IgD-negative memory B cell (primary cell): Measurements from ENCODE around the gene STEAP2. TPM values are rescaled to one million over a fixed set of nuclear protein-coding genes. Genes with fewer than 3 reads are reported as not detected.

Source experiments
- H3K27ac Mint-ChIP-seq, 3 donors: one replicate each; pipeline ENCODE4 v1.8.0; 2020 to 2022; ENCODE audit warnings: mild to moderate bottlenecking in 3 of 3, mixed read lengths in 3 of 3, moderate library complexity in 1 of 3
- H3K27me3 Mint-ChIP-seq: one replicate; pipeline ENCODE4 v1.8.0; 2021; ENCODE audit warnings: mixed read lengths
- H3K36me3 Mint-ChIP-seq: one replicate; pipeline ENCODE4 v1.8.0; 2020; ENCODE audit warnings: mild to moderate bottlenecking, mixed read lengths
- H3K4me1 Mint-ChIP-seq, 3 donors: one replicate each; pipeline ENCODE4 v1.8.0; 2020 to 2022; ENCODE audit warnings: mixed read lengths in 3 of 3, mild to moderate bottlenecking in 1 of 3
- H3K4me3 Mint-ChIP-seq, 4 donors: one replicate each; pipeline ENCODE4 v1.8.0; 2020 to 2022; ENCODE audit warnings: mild to moderate bottlenecking in 4 of 4, mixed read lengths in 4 of 4, moderate library complexity in 3 of 4
- H3K9me3 Mint-ChIP-seq, 3 donors: one replicate each; pipeline ENCODE4 v1.8.0; 2020 to 2021; ENCODE audit warnings: mixed read lengths in 3 of 3, mild to moderate bottlenecking in 1 of 3
- polyA plus RNA-seq: library from polyadenylated mRNA; unstranded; fragments of 300-500 nt; fragmentation: Illumina TruSeq; gene quantifications from one replicate; pipeline ENCODE4 v1.2.3, GENCODE V29; 2021

The STEAP2 gene
- polyA plus RNA-seq, 1 donor from 2014 or later = not detected

DNA sequence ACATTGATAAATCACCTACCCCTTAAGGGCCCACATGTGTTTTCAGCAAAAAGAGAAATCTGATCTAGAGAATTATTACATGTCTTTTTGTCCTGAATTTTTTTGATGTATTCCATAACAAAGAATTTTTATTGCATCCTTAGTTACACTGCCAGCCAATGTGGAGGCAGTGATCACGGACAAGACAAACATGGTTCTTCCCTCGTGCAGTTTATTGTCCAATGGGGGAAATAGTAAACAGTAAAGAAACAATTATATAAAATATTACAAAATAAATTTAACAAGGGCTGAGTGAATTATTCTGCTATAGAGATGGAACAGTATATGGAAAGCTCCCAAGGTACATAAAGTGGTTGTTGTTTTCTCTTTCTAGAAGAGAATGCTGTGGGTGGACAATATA is 2.0 kb downstream of the STEAP2 start:
- Mint-ChIP-seq H3K4me3 (no peak overlapping the region), H3K27me3 (peaks cover 14% of the 10 kb centered on the region), H3K27ac (no peak overlapping the region), H3K36me3 (no peaks in the 10 kb centered on the region), H3K9me3 (no peaks in the 10 kb centered on the region), H3K4me1 (peaks cover 0 to 5% (median 0%) of the 10 kb centered on the region in 3 donors)

DNA sequence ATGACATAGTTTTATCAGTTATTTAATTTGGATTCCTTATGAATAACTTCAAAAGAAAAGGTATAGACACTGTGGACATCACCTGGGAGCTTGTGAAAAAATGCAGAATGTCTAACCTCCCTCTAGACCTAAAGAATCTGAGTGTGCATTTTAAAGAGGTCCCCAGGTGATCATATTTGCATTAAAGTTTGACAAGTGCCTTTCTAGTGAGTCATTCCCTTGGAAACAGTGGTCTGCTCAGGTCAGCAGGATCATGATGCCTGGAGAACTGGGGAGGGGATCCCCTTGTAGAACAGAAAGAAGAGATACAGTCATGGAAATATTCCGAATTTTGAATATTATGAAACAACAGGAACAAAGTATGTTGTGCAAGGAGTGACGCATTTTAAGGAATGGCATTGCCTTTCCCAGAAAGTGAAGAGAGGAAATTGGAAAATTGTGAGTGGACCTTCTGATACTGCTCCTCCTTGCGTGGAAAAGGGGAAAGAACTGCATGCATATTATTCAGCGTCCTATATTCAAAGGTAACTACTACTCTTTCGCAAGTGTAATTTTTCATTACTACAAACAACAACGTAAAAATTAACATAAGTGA is 4.6 kb downstream of the STEAP2 start:
- Mint-ChIP-seq H3K27ac (no peak overlapping the region), H3K36me3 (peaks cover 1% of the 10 kb centered on the region), H3K4me1 (no peaks in the 10 kb centered on the region), H3K27me3 (peaks cover 13% of the 10 kb centered on the region), H3K4me3 (no peak overlapping the region), H3K9me3 (no peaks in the 10 kb centered on the region)

DNA sequence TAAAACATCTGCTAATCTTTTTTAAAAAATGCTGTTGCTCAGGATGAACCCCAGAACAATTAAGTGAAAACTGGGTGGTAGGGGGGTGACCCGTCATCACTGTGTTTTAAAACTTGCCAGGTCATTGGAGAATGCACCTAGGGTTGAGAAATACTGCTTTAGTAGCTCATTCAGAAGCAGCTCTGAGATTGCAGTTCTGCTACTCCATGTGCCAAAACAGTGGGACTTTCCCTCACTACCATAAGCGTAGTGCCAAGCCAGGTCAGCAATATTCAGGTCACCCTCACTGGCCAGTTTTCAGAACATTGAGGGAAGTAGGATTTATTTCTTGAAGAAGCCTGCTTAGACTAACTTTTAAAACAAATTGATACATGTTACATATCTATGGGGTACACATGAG is 5.2 kb downstream of the STEAP2 start:
- peaks cover 16% of the 10 kb centered on the region for H3K27me3 Mint-ChIP-seq
- no peaks in the 10 kb centered on the region for H3K4me1 Mint-ChIP-seq
- H3K4me3 Mint-ChIP-seq = no peak overlapping the region
- no peak overlapping the region for H3K27ac Mint-ChIP-seq
- peaks cover 1% of the 10 kb centered on the region for H3K36me3 Mint-ChIP-seq
- no peaks in the 10 kb centered on the region for H3K9me3 Mint-ChIP-seq

DNA sequence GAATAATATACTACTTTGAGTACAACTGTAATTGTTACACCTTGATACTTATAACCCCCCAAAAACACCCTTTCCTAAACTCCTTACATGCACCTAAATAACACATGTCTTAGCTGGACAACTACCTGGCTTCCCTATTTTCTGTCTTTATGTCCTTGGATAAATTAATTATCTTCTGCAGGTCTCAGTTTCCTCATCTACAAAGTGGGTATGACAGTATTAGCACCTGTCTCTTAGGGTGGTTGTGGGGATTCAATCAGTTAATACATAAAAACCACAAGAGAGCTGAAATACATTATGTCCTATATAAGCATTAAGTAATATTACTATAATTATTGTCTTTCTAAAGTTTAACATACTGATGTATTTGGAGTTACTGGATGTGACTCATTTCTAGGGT is 10.8 kb downstream of the STEAP2 start:
- Mint-ChIP-seq H3K4me3 (no peak overlapping the region), H3K9me3 (no peaks in the 10 kb centered on the region), H3K4me1 (no peaks in the 10 kb centered on the region), H3K27ac (no peak overlapping the region), H3K27me3 (peaks cover 22% of the 10 kb centered on the region), H3K36me3 (peaks cover 1% of the 10 kb centered on the region)

DNA sequence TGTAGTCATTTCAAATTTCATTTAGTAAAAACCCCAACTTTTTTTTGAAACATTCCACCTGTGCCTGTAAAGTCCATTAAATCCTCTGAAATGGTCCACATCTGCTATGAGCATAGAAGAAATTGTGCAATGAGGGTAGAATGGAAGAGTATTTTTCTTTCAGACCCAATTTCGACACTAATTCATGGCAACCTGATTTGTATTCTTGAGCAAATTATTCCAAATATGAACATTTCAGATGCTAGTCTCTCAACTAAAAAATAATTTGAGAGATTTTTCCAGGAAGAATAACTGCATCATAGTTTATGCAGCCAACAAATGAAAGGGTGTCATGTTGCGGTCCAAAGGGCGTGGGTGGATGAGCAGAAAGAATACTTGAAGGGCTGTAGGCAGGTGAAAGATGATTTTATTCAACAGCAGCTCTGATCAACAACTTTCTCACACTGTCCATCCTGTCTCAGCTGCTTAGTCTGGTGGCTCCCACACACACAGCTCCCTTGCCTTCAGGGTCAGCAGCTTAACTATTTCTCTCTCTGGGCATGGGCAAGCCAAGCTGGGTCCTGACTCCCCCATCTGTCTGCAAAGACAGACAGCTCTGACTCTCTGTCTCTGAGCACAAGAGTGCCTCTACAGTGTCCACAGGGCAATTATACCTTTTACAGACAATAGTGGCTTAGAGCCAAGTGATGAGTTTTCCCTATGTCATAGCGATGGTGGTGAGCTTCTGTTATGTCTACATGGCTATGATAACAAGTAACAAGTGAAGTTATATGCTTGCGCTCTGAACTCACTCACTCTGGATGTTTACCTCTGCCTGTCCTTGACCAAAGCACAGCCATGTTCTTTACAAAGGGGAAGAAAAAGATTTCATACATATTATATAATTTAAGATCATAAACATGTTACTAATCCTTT is 11.5 kb downstream of the STEAP2 start:
- H3K27me3 Mint-ChIP-seq = peaks cover 20% of the 10 kb centered on the region
- no peak overlapping the region for H3K27ac Mint-ChIP-seq
- no peaks in the 10 kb centered on the region for H3K9me3 Mint-ChIP-seq
- no peaks in the 10 kb centered on the region for H3K4me1 Mint-ChIP-seq
- no peak overlapping the region for H3K4me3 Mint-ChIP-seq
- peaks cover 1% of the 10 kb centered on the region for H3K36me3 Mint-ChIP-seq

DNA sequence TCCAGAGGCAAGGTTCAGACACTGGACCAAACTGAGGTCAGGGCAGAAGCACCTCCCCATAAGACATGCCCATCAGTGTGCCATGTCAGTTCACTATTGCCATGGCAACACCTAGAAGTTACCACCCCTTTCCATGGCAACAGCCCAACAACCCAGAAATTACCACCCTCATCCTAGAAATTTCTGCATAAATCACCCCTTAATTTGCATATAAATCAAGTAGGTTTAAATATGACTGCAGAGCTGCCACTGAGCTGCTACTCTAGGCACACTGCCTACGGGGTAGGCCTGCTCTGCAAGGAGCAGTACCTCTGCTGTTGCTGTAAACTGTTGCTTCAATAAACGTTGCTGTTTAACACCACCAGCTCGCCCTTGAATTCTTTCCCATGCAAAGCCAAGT is 12.7 kb downstream of the STEAP2 start:
- H3K27ac Mint-ChIP-seq = no peak overlapping the region
- peaks cover 1% of the 10 kb centered on the region for H3K36me3 Mint-ChIP-seq
- H3K4me1 Mint-ChIP-seq = no peaks in the 10 kb centered on the region
- no peaks in the 10 kb centered on the region for H3K9me3 Mint-ChIP-seq
- H3K27me3 Mint-ChIP-seq = peaks cover 21% of the 10 kb centered on the region
- no peak overlapping the region for H3K4me3 Mint-ChIP-seq

DNA sequence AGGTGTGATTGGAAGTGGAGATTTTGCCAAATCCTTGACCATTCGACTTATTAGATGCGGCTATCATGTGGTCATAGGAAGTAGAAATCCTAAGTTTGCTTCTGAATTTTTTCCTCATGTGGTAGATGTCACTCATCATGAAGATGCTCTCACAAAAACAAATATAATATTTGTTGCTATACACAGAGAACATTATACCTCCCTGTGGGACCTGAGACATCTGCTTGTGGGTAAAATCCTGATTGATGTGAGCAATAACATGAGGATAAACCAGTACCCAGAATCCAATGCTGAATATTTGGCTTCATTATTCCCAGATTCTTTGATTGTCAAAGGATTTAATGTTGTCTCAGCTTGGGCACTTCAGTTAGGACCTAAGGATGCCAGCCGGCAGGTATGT is 13.6 kb downstream of the STEAP2 start:
- no peaks in the 10 kb centered on the region for H3K4me1 Mint-ChIP-seq
- no peaks in the 10 kb centered on the region for H3K36me3 Mint-ChIP-seq
- H3K9me3 Mint-ChIP-seq = no peaks in the 10 kb centered on the region
- peaks cover 20% of the 10 kb centered on the region for H3K27me3 Mint-ChIP-seq
- no peak overlapping the region for H3K27ac Mint-ChIP-seq
- H3K4me3 Mint-ChIP-seq = no peak overlapping the region

DNA sequence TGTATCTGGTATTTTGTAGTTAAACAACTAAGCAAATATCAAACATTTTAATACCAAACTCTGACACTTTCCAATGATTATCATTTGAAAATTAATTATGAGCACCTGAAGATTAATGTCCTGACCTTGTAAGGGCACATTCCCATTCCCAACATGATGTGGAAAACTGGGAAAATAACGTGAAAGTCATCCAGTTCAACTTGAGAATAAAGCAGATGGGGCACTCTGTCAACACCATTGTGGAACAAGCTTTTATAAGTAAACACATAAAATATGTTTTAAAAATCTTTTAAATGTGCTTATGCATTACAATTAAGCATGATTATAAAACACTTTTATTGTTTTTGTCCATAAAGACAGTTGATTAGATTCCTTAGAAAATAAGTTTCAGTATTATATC is 14.1 kb downstream of the STEAP2 start:
- Mint-ChIP-seq H3K4me3 (no peak overlapping the region), H3K27ac (no peak overlapping the region), H3K27me3 (peaks cover 16% of the 10 kb centered on the region), H3K36me3 (no peaks in the 10 kb centered on the region), H3K4me1 (no peaks in the 10 kb centered on the region), H3K9me3 (no peaks in the 10 kb centered on the region)

DNA sequence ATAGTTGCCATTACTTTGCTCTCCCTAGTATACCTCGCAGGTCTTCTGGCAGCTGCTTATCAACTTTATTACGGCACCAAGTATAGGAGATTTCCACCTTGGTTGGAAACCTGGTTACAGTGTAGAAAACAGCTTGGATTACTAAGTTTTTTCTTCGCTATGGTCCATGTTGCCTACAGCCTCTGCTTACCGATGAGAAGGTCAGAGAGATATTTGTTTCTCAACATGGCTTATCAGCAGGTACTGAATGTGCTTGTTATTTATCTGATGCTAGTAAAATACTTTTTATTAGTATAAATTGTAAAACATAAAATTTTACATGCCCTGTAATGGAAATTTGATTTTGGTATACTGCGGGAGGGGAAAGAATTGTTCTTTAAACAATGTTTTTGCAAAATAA is 15.7 kb downstream of the STEAP2 start:
- H3K27ac Mint-ChIP-seq = no peak overlapping the region
- H3K9me3 Mint-ChIP-seq = no peaks in the 10 kb centered on the region
- no peaks in the 10 kb centered on the region for H3K36me3 Mint-ChIP-seq
- H3K27me3 Mint-ChIP-seq = peaks cover 10% of the 10 kb centered on the region
- H3K4me3 Mint-ChIP-seq = no peak overlapping the region
- H3K4me1 Mint-ChIP-seq = no peaks in the 10 kb centered on the region

DNA sequence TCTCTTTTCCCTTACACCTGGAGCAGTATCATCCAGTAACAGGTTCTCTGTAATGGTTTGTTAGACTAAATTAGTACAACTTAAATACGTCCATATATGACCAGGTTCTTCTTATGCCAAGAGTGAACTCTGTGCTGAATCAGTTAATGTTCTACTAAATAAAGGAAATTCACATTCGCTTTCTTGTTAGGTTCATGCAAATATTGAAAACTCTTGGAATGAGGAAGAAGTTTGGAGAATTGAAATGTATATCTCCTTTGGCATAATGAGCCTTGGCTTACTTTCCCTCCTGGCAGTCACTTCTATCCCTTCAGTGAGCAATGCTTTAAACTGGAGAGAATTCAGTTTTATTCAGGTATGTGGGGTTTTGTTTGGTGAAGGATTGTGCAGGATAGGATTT is 18.1 kb downstream of the STEAP2 start:
- Mint-ChIP-seq H3K9me3 (no peaks in the 10 kb centered on the region), H3K27ac (no peak overlapping the region), H3K4me3 (no peak overlapping the region), H3K27me3 (peaks cover 5% of the 10 kb centered on the region), H3K36me3 (no peaks in the 10 kb centered on the region), H3K4me1 (no peaks in the 10 kb centered on the region)

DNA sequence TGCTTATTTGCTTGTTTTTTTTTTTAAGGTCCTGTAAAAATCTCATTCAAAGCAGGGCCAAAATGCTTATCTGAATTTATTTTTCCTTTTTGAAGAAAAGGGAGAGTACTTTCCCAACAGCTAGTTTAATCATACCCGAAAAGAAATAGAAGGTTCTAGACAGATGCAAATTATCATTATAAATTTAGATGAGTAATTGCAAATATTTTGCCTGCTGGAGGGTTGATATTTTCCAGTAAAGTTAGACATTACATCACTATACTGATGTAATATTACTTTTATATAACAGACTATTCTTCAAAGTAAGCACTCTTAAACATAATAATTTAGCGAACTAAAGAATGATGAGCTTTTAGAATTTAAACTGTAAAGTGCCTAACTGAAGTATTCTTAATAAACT is 19.3 kb downstream of the STEAP2 start:
- Mint-ChIP-seq H3K27ac (no peak overlapping the region), H3K4me1 (no peaks in the 10 kb centered on the region), H3K36me3 (no peaks in the 10 kb centered on the region), H3K27me3 (peaks cover 3% of the 10 kb centered on the region), H3K9me3 (no peaks in the 10 kb centered on the region), H3K4me3 (no peak overlapping the region)

DNA sequence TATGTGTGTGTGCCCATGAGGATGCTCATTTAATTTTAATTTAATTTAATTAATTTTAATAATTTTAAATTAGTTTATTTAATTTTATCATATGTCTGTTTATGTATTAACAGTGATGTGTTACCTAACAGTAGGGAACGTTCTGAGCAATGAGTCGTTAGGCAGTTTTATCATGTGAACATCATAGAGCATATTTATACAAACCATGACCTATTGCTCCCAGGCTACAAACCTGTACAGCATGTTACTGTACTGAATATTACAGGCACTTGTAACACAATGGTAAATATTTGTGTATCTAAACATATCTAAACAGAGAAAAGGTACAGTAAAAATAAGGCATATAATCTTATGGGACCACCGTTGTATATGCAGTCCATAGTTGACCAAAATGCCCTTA is 19.8 kb downstream of the STEAP2 start:
- peaks cover 3% of the 10 kb centered on the region for H3K27me3 Mint-ChIP-seq
- H3K27ac Mint-ChIP-seq = no peak overlapping the region
- H3K9me3 Mint-ChIP-seq = no peaks in the 10 kb centered on the region
- H3K4me1 Mint-ChIP-seq = no peaks in the 10 kb centered on the region
- no peaks in the 10 kb centered on the region for H3K36me3 Mint-ChIP-seq
- no peak overlapping the region for H3K4me3 Mint-ChIP-seq

DNA sequence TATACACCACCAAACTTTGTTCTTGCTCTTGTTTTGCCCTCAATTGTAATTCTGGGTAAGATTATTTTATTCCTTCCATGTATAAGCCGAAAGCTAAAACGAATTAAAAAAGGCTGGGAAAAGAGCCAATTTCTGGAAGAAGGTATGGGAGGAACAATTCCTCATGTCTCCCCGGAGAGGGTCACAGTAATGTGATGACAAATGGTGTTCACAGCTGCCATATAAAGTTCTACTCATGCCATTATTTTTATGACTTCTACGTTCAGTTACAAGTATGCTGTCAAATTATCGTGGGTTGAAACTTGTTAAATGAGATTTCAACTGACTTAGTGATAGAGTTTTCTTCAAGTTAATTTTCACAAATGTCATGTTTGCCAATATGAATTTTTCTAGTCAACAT is 20.9 kb downstream of the STEAP2 start:
- H3K4me3 Mint-ChIP-seq = no peak overlapping the region
- H3K27me3 Mint-ChIP-seq = peaks cover 3% of the 10 kb centered on the region
- H3K36me3 Mint-ChIP-seq = no peaks in the 10 kb centered on the region
- no peaks in the 10 kb centered on the region for H3K9me3 Mint-ChIP-seq
- H3K27ac Mint-ChIP-seq = no peak overlapping the region
- H3K4me1 Mint-ChIP-seq = no peaks in the 10 kb centered on the region

DNA sequence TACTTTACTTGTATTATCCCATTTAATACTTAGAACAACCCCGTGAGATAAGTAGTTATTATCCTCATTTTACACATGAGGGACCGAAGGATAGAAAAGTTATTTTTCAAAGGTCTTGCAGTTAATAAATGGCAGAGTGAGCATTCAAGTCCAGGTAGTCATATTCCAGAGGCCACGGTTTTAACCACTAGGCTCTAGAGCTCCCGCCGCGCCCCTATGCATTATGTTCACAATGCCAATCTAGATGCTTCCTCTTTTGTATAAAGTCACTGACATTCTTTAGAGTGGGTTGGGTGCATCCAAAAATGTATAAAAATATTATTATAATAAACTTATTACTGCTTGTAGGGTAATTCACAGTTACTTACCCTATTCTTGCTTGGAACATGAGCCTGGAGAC is 22.0 kb downstream of the STEAP2 start:
- no peaks in the 10 kb centered on the region for H3K9me3 Mint-ChIP-seq
- H3K27ac Mint-ChIP-seq = no peak overlapping the region
- no peaks in the 10 kb centered on the region for H3K36me3 Mint-ChIP-seq
- H3K27me3 Mint-ChIP-seq = no peaks in the 10 kb centered on the region
- H3K4me3 Mint-ChIP-seq = no peak overlapping the region
- H3K4me1 Mint-ChIP-seq = peaks cover 0 to 4% (median 0%) of the 10 kb centered on the region in 3 donors

DNA sequence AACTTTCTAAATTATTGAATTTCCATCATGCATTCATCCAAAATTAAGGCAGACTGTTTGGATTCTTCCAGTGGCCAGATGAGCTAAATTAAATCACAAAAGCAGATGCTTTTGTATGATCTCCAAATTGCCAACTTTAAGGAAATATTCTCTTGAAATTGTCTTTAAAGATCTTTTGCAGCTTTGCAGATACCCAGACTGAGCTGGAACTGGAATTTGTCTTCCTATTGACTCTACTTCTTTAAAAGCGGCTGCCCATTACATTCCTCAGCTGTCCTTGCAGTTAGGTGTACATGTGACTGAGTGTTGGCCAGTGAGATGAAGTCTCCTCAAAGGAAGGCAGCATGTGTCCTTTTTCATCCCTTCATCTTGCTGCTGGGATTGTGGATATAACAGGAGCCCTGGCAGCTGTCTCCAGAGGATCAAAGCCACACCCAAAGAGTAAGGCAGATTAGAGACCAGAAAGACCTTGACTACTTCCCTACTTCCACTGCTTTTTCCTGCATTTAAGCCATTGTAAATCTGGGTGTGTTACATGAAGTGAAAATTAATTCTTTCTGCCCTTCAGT is 25.3 kb downstream of the STEAP2 start:
- H3K4me3 Mint-ChIP-seq = no peak overlapping the region
- H3K4me1 Mint-ChIP-seq = peaks cover 0 to 11% (median 0%) of the 10 kb centered on the region in 3 donors
- no peaks in the 10 kb centered on the region for H3K36me3 Mint-ChIP-seq
- no peaks in the 10 kb centered on the region for H3K9me3 Mint-ChIP-seq
- H3K27ac Mint-ChIP-seq = no peak overlapping the region
- no peaks in the 10 kb centered on the region for H3K27me3 Mint-ChIP-seq

DNA sequence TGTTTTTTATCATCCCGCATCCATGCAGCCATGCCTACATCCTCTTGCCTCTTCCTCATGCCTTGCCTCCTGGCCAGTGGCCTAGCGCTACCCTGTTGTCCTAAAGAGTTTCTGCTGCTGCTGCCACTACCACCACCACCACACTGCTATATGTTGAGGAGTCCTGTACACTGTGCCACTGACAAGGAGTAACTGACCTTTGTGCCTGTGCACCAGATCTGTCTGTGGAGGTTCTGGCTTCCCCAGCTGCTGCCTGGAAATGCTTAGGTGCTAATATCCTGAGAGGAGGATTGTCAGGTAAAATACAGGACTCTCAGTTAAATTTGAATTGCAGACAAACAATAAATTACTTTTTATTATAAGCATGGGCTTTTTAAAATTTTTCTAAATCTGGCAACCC is 26.5 kb downstream of the STEAP2 start:
- Mint-ChIP-seq H3K27ac (no peak overlapping the region), H3K4me3 (no peak overlapping the region), H3K9me3 (no peaks in the 10 kb centered on the region), H3K27me3 (no peaks in the 10 kb centered on the region), H3K4me1 (peaks cover 6 to 16% (median 6%) of the 10 kb centered on the region in 3 donors), H3K36me3 (no peaks in the 10 kb centered on the region)
